ENCODE measurements around the gene RIC3.

The RIC3 gene

GRCh38 chr11:8087185-8087584, 81.6 kb downstream of the RIC3 start:
- ATAC-seq: peak; percentile 5; the same call in 1 of the 3 replicates
- no peak for TF ChIP-seq ZFP3 (CRISPR knock-in tag; IDR thresholded peaks at IDR 0.05)
- no peak for TF ChIP-seq BACH2 (CRISPR knock-in tag; IDR thresholded peaks at IDR 0.05; ENCODE audit: borderline replicate concordance)
- TF ChIP-seq OSR1 (CRISPR knock-in tag; IDR thresholded peaks at IDR 0.05): no peak
- TF ChIP-seq PATZ1 (CRISPR knock-in tag; IDR thresholded peaks at IDR 0.05; ENCODE audit: borderline replicate concordance): no peak
- no peak for TF ChIP-seq TCF4 (CRISPR knock-in tag; IDR thresholded peaks at IDR 0.05; ENCODE audit: borderline replicate concordance)
- no peak for TF ChIP-seq RARB (CRISPR knock-in tag; IDR thresholded peaks at IDR 0.05)
- no peak for TF ChIP-seq ZNF70 (CRISPR knock-in tag; IDR thresholded peaks at IDR 0.05)
- no peak for TF ChIP-seq GLIS3 (CRISPR knock-in tag; IDR thresholded peaks at IDR 0.05)
- TF ChIP-seq ZNF8 (CRISPR knock-in tag; IDR thresholded peaks at IDR 0.05): no peak
- no peak for TF ChIP-seq TSHZ2 (CRISPR knock-in tag; IDR thresholded peaks at IDR 0.05)
- TF ChIP-seq CSDC2 (CRISPR knock-in tag; IDR thresholded peaks at IDR 0.05): no peak
- TF ChIP-seq CSRNP3 (CRISPR knock-in tag; IDR thresholded peaks at IDR 0.05): no peak

GRCh38 chr11:8086571-8086970, 82.3 kb downstream of the RIC3 start:
- no peak for ATAC-seq
- TF ChIP-seq TSHZ2 (CRISPR knock-in tag; IDR thresholded peaks at IDR 0.05) (no peak), ZC3H10 (CRISPR knock-in tag; IDR thresholded peaks at IDR 0.05) (no peak), ZNF70 (CRISPR knock-in tag; IDR thresholded peaks at IDR 0.05) (no peak), CREB5 (CRISPR knock-in tag; IDR thresholded peaks at IDR 0.05; ENCODE audit: low read depth) (no peak), PATZ1 (CRISPR knock-in tag; IDR thresholded peaks at IDR 0.05; ENCODE audit: borderline replicate concordance) (no peak), ISL1 (CRISPR knock-in tag; IDR thresholded peaks at IDR 0.05) (no peak), ZFP3 (CRISPR knock-in tag; IDR thresholded peaks at IDR 0.05) (no peak), CSRNP3 (CRISPR knock-in tag; IDR thresholded peaks at IDR 0.05) (no peak), RARB (CRISPR knock-in tag; IDR thresholded peaks at IDR 0.05) (no peak), ZNF8 (CRISPR knock-in tag; IDR thresholded peaks at IDR 0.05) (no peak), ZFP30 (CRISPR knock-in tag; IDR thresholded peaks at IDR 0.05) (no peak), POU6F1 (CRISPR knock-in tag; IDR thresholded peaks at IDR 0.05; ENCODE audit: borderline replicate concordance, low read depth) (no peak), TOX (CRISPR knock-in tag; IDR thresholded peaks at IDR 0.05; ENCODE audit: borderline replicate concordance) (no peak), ESRRG (CRISPR knock-in tag; IDR thresholded peaks at IDR 0.05) (no peak)
